HepG2 (cell line): Measurements from ENCODE around the gene EPN3. TPM values are rescaled to one million over a fixed set of nuclear protein-coding genes. Genes with fewer than 3 reads are reported as not detected.

Experiments used
- ARID4A ChIP-seq: sonication (generic); formaldehyde crosslinking; IDR thresholded peaks from 2 replicates; pipeline ENCODE4 v1.5.0; 2020; ENCODE audit warnings: mild to moderate bottlenecking, missing genetic modification reagents, borderline replicate concordance
- CHD2 ChIP-seq: IDR thresholded peaks from 2 replicates; pipeline ENCODE4 v1.6.1; 2011; ENCODE audit warnings: low read depth, low read length, improper control_type of control experiment
- FOXA3 ChIP-seq: IDR thresholded peaks from 2 replicates; pipeline ENCODE4 v1.6.1; 2016; ENCODE audit warnings: missing genetic modification reagents, missing compliant biosample characterization
- JARID2 ChIP-seq: sonication (generic); formaldehyde crosslinking; IDR thresholded peaks from 2 replicates; pipeline ENCODE4 v1.8.1; 2023; ENCODE audit warnings: missing genetic modification reagents, inconsistent platforms; ENCODE audit not compliant: insufficient replicate concordance
- KDM5B ChIP-seq: sonication (generic); formaldehyde crosslinking; IDR thresholded peaks from 2 replicates; pipeline ENCODE4 v1.4.0; 2020; ENCODE audit warnings: missing genetic modification reagents, mild to moderate bottlenecking, borderline replicate concordance
- KLF15 ChIP-seq: sonication (generic); formaldehyde crosslinking; IDR thresholded peaks from 2 replicates; pipeline ENCODE4 v1.8.1; 2023; ENCODE audit warnings: borderline replicate concordance, mild to moderate bottlenecking, inconsistent platforms, missing genetic modification reagents, mixed read lengths
- MAF1 ChIP-seq: sonication (generic); formaldehyde crosslinking; IDR thresholded peaks from 2 replicates; pipeline ENCODE4 v1.5.0; 2020; ENCODE audit warnings: missing genetic modification reagents, borderline replicate concordance
- MTA1 ChIP-seq: sonication (generic); formaldehyde crosslinking; IDR thresholded peaks from 2 replicates; pipeline ENCODE4 v1.4.0; 2020; ENCODE audit warnings: missing genetic modification reagents, mild to moderate bottlenecking, borderline replicate concordance
- MTF2 ChIP-seq: sonication (generic); formaldehyde crosslinking; IDR thresholded peaks from 2 replicates; pipeline ENCODE4 v1.5.0; 2020; ENCODE audit warnings: missing genetic modification reagents, borderline replicate concordance
- NFIB ChIP-seq: sonication (generic); formaldehyde crosslinking; IDR thresholded peaks from 2 replicates; pipeline ENCODE4 v1.9.0; 2021; ENCODE audit warnings: missing genetic modification reagents, mild to moderate bottlenecking, borderline replicate concordance
- SETDB1 ChIP-seq: sonication (generic); formaldehyde crosslinking; IDR thresholded peaks from 2 replicates; pipeline ENCODE4 v1.5.1; 2020; ENCODE audit warnings: missing genetic modification reagents, mild to moderate bottlenecking, borderline replicate concordance
- SOX5 ChIP-seq: IDR thresholded peaks from 2 replicates; pipeline ENCODE4 v1.6.1; 2016; ENCODE audit warnings: borderline replicate concordance
- TFAP4 ChIP-seq: sonication (generic); IDR thresholded peaks from 2 replicates; pipeline ENCODE4 v1.6.1; 2016; ENCODE audit warnings: low read depth, borderline replicate concordance
- TFDP2 ChIP-seq: sonication (generic); formaldehyde crosslinking; IDR thresholded peaks from 2 replicates; pipeline ENCODE4 v1.4.0; 2020; ENCODE audit warnings: missing genetic modification reagents
- ZGPAT ChIP-seq: IDR thresholded peaks from 2 replicates; pipeline ENCODE4 v1.6.1; 2016; ENCODE audit warnings: mild to moderate bottlenecking
- ZNF180 ChIP-seq: sonication (generic); formaldehyde crosslinking; IDR thresholded peaks from 2 replicates; pipeline ENCODE4 v1.4.0; 2020; ENCODE audit warnings: low read depth, missing genetic modification reagents, borderline replicate concordance
- ZNF256 ChIP-seq: sonication (generic); formaldehyde crosslinking; conservative IDR thresholded peaks from 2 replicates; pipeline ENCODE4 v1.4.0; 2020; ENCODE audit warnings: missing genetic modification reagents
- ZNF317 ChIP-seq: sonication (generic); formaldehyde crosslinking; IDR thresholded peaks from 2 replicates; pipeline ENCODE4 v1.5.0; 2020; ENCODE audit warnings: mild to moderate bottlenecking, missing genetic modification reagents
- ZNF740 ChIP-seq: sonication (generic); formaldehyde crosslinking; IDR thresholded peaks from 2 replicates; pipeline ENCODE4 v1.4.0; 2020; ENCODE audit warnings: missing genetic modification reagents
- ZNF768 ChIP-seq: sonication (generic); formaldehyde crosslinking; IDR thresholded peaks from 2 replicates; pipeline ENCODE4 v1.4.0; 2020; ENCODE audit warnings: missing genetic modification reagents
- polyA plus RNA-seq, 8 experiments: library from polyadenylated mRNA; depleted of rRNA in 3 of 8; stranded (reverse) in 7 of 8; unstranded in 1 of 8; fragments of >200 nt; fragmentation: Illumina TruSeq in 4 of 8; extraction: Trizol in 4 of 8; gene quantifications; 2 replicates each; pipeline versions ENCODE4 v1.2.1 to v1.2.3, GENCODE V29; 2011 to 2016; ENCODE audit warnings: low read depth in 4 of 8, missing spikeins in 1 of 8, mixed read lengths in 1 of 8; ENCODE audit not compliant: insufficient read depth in 1 of 8
- total RNA-seq, 5 experiments: library from RNA; depleted of rRNA; stranded (reverse); fragments of >200 nt; fragmentation: Illumina TruSeq; extraction: Trizol; gene quantifications; 2 replicates each; pipeline ENCODE4 v1.2.3, GENCODE V29; 2016; ENCODE audit warnings: low read depth in 1 of 5

The EPN3 gene
- total and polyA plus RNA-seq, 2 of the 13 experiments (the other 11 are each of a cell fraction or from before 2014, with no cell fraction given), result 0.11 to 0.95 TPM

GRCh38 chr17:50541716-50542688, 9.5 kb downstream of the EPN3 start (continued):
- TF ChIP-seq JARID2 (CRISPR knock-in tag), result no peak
- no peak for TF ChIP-seq NFIB
- TF ChIP-seq TFAP4, result peak; percentile 65; the same call in 1 of the 2 replicates
- TF ChIP-seq SOX5 (CRISPR knock-in tag), result peak; percentile 22; the same call in 1 of the 2 replicates
- peak; percentile 70; the same call in 1 of the 2 replicates for TF ChIP-seq ZNF768 (CRISPR knock-in tag)
- TF ChIP-seq CHD2, result no peak
- TF ChIP-seq KLF15, result no peak; the same call in none of the 2 replicates
- TF ChIP-seq ZNF740, result no peak
- TF ChIP-seq MTF2 (CRISPR knock-in tag), result peak; percentile 47; the same call in 1 of the 2 replicates
- TF ChIP-seq MTA1, result peak; percentile 67; the same call in 1 of the 2 replicates
- peak; percentile 91; the same call in 1 of the 2 replicates for TF ChIP-seq KDM5B (CRISPR knock-in tag)
- TF ChIP-seq FOXA3, result no peak; the same call in 1 of the 2 replicates
- TF ChIP-seq ZGPAT, result peak; percentile 77; the same call in 1 of the 2 replicates
- no peak for TF ChIP-seq MAF1 (CRISPR knock-in tag)
- no peak for TF ChIP-seq ZNF317 (CRISPR knock-in tag)
- no peak for TF ChIP-seq SETDB1
- TF ChIP-seq TFDP2 (CRISPR knock-in tag), result peak; percentile 74
- TF ChIP-seq ZNF256 (CRISPR knock-in tag), result no peak
- peak; percentile 89 for TF ChIP-seq ARID4A (CRISPR knock-in tag)
- no peak for TF ChIP-seq ZNF180 (CRISPR knock-in tag)
